Medulla oblongata (tissue), 1 donor: ENCODE results near the gene CD300H.
A peak's percentile ranks its signal among the peaks of the same experiment; 100 is the strongest.

Experiments used
- DNase-seq: peaks from one replicate; pipeline ENCODE4 v3.0.0-alpha.2; 2015; ENCODE audit errors: extremely low spot score

The CD300H gene

DNA sequence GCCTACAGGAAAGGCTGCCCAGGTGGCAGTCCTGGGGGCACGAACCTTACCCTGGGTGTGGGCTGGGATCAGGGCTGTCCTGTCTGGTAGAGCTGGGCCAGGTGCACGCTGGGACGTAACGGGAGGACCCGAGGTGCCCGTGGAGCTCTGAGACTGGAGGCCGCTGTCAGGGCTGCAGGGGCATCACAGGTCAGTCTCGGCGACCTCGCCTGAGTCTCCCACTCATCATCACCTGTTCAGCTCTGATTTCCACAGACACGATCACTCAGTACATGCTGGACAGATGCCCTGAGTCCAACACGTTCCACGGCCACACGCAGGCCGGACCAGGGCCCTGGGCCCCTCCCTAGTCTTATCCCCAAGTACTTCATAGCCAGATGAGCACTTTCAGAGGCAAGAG lies 16.7 kb downstream of the CD300H start:
- no peak for DNase-seq

GRCh38 chr17:74549343-74549742 lies 18.0 kb downstream of the CD300H start:
- DNase-seq: no peak

GRCh38 chr17:74547736-74548135 lies 19.6 kb downstream of the CD300H start:
- DNase-seq: no peak

DNA sequence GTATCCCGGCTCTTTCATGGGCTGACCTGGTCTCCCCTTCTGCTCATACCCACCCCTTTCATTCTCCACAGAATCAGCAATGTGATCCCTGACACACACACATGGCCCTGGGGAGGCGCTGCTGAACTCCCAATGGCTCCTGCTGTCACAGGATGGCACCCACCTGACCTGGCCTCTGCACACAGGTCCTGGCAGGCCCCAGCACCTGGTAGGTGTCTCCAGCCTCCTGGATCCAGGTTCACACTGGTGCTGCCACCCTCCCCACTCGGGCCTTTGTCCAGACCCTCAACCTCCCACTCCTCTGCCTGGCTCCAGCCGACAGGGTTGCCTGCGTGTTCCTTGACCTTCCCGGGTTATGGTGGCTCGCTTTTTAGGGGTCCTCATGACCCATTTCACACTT lies 20.0 kb downstream of the CD300H start:
- DNase-seq: no peak

DNA sequence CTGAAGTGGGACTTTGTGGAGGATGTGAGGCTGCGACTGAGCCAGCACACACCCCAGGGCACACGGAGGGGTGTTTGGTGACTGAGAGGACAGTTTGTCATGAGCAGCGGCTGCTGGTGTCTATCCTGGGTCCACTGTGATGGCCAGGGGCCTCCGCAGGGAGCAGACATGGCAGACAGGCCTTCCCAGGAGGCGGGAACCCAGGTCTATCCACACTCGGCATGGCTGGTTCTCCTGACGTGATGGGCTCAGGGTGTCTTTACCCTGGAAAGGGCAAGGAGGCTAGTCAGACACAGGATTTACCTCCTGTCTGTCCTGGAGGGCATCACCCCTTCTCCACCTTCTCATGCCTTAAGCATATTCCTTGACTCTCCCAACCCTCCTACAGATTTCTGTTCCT lies 20.7 kb downstream of the CD300H start:
- no peak for DNase-seq

GRCh38 chr17:74545843-74546230 lies 21.5 kb downstream of the CD300H start, which contains the start of gene CD300C:
CD300C (minus strand) TSS chr17:74546115; CDS start chr17:74545782, 333 bp downstream.
- peak; percentile 62 for DNase-seq

DNA sequence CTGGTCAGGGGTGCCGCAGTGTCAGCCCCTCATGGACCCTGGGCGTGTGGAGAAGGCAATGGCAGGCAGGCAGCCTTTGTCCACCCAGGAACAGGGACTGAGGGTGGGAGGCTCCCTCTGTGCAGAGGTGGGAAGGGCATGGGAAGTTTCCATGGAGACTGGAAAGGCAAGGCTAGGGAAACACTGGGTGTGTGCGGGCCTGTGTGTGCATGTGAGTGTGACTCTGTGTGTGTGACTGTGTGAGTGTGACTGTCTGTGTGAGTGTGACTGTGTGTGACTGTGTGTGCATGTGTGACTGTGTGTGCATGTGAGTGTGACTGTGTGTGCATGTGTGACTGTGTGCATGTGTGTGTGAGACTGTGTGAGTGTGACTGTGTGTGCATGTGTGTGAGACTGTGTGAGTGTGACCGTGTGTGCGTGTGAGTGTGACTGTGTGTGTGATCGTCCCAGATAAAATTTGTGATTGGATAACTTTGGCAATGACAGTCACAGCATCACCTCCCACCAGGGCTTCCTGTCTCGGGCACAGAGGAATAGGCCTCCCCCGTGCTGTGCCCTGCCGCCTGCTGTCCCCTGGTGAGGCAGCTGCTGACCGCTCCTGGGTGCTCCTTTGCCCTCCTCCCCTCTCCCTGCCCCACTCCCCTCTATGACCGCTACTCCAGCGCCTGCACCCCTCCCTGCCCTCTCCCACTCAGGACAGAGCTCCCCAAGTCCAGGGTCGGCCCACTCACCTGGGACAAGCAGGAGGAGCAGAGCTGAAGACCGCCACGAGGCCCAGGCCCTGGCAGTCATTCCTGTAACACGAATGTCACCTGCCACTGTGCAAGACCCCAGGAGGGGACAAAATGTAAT lies 22.1 kb downstream of the CD300H start:
- DNase-seq: no peak

DNA sequence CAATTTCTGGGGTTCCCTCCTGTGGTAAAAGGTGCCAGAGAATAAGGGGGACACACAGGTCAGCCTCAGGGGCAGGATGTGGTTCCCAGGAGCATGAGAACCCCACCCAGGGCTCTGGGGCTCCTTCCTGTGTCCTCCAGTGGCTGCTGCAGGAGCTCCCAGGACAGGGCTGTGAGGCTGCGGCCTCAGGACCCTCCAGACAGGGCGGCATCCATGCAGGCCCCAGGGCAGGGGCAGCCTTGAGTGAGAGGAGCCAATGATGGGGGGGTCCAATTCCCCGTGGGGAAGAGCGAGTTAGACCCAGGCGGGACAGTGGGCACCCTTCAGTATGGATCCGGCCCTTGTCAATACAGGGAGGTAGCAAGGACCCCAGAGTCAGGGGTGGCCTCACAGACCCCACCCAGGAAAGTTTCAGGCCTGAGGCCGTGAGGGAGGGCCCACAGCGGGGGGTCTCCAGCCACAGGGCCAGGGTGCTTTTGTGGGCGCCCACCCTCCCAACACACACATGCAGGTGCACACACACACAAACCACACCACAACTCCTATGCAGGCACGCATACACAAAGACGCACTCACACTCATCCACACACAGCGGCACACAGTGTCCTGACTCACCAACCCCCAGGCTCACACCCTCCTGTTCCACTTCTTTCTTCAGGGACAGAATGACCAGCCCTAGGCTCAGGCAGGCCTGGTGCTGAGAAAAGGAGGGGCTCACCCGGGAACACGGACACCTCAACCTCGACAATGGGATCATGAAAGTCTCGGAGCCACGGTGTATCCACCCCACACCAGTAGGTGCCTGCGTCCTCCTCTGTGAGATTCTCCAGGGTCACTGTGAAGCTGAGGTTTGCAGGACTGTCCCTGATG lies 23.2 kb downstream of the CD300H start:
- DNase-seq: no peak

- no peak for DNase-seq
These were observed 23.9 kb downstream of the CD300H start for GRCh38 chr17:74543406-74543805.

DNA sequence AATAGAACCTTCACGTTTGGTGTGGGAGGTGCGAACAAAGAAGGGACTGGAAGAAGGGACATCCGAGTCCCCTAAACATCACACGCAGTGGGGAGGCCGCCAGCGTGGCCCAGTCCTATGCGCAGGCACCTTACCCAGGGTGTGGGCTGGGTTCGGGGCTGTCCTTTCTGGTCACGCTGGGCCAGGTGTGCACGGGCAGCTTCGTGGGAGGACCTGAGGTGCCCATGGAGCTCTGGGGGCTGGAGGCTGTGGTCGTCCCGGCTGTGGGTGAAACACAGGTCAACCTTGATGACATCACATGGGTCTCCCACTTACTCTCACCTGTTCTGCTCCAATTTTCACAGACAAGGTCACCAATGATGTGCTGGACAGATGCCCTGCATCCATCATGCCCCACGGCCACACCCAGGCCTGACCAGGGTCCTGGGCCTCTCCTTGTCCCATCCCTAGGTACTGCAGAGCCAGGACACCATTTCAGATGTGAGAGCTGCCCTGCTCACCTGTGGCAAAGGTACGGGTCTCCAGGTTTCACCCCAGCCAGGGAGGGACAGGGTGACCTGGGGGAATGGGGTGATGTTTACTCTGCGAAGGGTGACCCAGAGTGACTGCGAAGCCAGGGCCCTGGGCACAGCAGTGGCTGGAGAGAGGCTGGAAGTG lies 24.5 kb downstream of the CD300H start:
- DNase-seq: no peak

- no peak for DNase-seq
These were observed 25.1 kb downstream of the CD300H start for GRCh38 chr17:74542166-74542565.

DNA sequence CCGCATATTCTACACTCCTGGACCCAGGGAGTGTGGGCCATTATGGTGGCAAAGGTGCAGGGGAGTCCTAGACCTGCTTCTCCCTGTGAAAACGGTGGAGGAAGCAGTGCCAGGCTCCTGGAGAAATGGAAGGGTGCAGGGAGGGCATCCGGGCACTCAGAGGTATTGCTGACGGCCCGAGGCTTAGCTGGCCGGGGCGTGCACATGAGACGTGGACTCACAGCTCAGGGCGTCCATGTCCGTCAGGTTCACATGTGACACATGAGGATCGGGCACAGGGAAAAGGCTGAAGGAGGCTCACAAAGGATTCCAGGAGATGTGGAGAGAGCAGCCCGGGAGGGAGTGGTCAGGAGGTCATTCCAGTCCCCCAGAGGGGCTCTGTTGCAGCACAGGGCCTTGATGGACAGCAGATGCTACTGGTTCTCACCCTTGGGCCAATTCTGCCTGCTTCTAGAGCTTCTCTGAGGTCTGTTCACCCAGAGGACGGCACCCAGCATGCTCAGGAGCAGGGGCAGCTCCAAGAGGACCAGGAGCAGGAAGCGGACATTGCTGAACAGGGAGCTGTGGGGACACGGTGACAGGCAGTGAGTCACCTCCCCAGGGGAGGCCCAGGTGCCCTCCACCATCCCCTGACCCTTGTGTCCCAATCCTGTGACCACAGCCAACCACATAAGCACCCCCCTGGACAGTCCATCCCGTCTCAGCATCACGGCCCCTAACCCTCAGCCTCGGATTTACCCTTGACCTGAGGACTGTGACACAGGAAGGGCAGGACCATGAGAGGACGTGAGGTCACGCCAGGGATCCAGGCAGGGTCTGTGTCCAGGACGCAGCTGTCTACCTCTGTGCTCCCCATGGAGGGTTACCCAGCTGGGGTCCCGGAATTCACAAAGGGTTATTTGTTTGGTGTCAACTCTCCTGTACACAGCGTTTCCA lies 25.9 kb downstream of the CD300H start:
- no peak for DNase-seq

- no peak for DNase-seq
These were observed 28.0 kb downstream of the CD300H start for GRCh38 chr17:74539281-74539820.

DNA sequence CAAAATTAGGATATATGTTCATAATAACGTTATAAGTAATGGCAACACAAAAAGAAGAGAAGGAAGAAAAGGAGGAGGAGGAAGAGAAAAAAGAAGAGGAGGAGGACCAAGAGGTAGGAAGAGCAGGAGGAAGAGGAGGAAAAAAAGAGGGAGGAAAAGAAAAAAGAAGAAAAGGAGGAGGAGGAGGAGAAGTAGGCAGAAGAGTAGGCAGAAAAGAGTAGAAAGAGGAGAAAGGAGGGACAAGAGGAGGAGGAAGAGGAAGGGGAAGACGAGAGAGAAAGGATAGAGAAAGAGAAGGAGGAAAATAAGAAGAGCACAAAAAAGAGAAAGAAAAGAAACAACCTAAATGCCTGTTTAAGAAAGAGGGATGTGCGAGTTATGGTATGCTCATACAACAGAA lies 30.4 kb downstream of the CD300H start:
- no peak for DNase-seq

GRCh38 chr17:74532115-74532514 lies 35.2 kb downstream of the CD300H start:
- peak; percentile 86 for DNase-seq

DNA sequence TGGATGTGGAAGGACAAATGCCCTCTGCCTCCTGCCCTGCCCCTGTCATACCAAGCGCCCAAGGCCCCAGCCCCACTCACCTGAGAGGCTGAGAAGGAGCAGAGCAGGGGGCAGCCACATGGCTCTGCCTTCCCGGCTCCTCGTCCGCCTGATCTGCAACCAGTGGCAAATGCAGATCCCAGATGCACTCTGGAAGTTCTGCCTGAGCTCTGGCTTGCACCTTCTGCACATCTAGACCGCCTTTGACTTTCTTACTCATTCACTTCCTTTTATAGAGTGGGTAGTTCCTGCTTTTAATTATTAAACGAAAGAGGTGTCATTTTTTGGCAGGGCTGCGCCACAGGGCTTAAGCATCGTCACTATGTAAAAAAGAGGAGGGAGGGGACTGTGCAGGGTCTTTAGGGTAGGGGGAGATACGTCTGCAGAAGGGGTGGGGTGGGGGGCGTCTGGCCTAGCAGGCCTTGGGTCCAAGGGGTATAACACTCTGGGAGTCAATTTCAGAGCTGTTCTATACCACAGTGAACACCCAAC lies 36.0 kb downstream of the CD300H start, which contains the start of gene CD300LB:
Gene CD300LB (minus strand): TSS at position 245 of the 531 bp plus-strand sequence. CDS start 125 bp downstream, at position 120.
- no peak for DNase-seq

DNA sequence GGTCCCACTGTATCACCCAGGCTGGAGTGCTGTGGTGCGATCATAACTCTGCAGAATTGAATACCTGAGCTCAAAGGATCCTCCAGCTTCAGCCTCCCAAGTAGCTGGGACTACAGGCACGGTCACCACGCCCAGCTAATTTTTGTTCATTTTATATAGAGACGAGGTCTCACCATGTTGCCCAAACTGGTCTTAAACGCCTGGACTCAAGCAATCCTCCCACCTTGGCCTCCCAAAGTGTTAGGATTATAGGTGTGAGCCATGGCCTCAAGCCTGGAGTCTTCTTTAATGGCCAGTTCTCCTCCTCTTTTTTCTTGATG lies 36.5 kb downstream of the CD300H start:
- no peak for DNase-seq

- DNase-seq: no peak
These were observed 38.1 kb downstream of the CD300H start for GRCh38 chr17:74529243-74529642.

DNA sequence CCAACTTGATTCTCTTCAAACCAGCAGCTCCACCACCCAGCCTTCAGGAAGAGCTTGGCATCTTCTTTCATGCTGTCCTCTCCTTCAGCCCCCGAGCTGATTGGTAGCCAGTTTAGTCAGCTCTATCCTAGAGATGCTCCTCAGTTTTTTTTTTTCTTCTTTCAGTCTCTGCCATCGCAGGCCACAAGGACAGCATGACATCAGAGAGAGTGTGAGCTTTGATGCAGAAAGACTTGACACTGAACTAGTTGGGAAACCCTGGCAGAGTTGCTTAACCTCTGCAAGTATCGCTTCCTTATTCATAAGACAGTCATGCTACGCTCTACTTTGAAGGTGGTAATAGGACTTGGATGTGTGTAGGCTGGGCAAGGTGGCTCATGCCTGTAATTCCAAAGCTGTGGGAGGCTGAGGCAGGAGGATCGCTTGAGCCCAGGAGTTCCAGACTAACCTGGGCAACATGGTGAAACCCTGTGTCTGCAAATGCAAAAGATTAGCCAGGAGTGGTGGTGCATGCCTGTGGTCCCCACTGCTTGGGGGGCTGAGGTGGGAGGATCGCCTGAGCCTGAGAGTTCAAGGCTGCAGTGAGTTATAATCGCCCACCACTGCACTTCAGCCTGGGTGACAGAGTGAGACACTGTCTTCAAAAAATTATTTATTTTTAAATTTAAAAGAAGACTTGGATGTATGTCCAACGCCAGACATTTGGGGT lies 38.7 kb downstream of the CD300H start:
- DNase-seq: peak; percentile 86

DNA sequence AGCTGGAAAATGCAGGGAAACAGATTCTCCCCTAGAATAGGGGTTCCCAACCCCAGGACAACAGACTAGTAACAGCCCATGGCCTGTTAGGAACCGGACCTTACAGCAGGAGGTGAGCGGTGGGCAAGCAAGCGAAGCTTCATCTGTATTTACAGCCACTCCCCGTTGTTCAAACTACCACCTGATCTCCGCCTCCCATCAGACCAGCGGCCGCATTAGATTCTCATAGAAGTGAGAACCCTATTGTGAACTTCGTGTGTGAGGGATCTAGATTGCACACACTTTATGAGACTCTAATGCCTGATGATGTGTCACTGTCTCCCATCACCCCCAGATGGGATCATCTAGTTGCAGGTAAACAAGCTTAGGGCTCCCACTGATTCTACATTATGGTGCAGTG lies 39.6 kb downstream of the CD300H start:
- no peak for DNase-seq
